Prostate gland (tissue), 2 donors: ENCODE data around the gene PPP2R5C. TPM values are rescaled to one million over a fixed set of nuclear protein-coding genes. Genes with fewer than 3 reads are reported as not detected.
"Not testable (repeated sequence)": the region's sequence is repeated elsewhere in the genome, so short reads cannot be mapped to it uniquely, and the experiment has no call there.

Experiments used
- DNase-seq: peaks from one replicate; pipeline ENCODE4 v3.0.0-alpha.2; 2019; ENCODE audit warnings: low spot score
- H3K27ac ChIP-seq, 2 donors: fragments of 200-600 bp; sonication (generic); 2 replicates each; pipeline ENCODE4 v1.5.1; 2017 to 2019
- H3K27me3 ChIP-seq: fragments of 200-600 bp; sonication (generic); replicated peaks from 2 replicates; pipeline ENCODE4 v1.5.1; 2019; ENCODE audit not compliant: insufficient read depth
- H3K36me3 ChIP-seq, 2 donors: fragments of 200-600 bp; sonication (generic); 1 replicate in 1 of 2; 2 replicates in 1 of 2; pipeline versions ENCODE4 v1.5.1 to v1.8.1; 2017 to 2019
- H3K4me1 ChIP-seq: fragments of 200-600 bp; sonication (generic); replicated peaks from 2 replicates; pipeline ENCODE4 v1.5.1; 2019
- H3K4me3 ChIP-seq, 2 donors: fragments of 200-600 bp; sonication (generic); 2 replicates each; pipeline ENCODE4 v1.5.1; 2017 to 2019
- H3K9me3 ChIP-seq: fragments of 200-600 bp; sonication (generic); 2 replicates; pipeline ENCODE4 v1.5.1; 2017
- POLR2A ChIP-seq: fragments of 450-650 bp; IDR thresholded peaks from one replicate; pipeline ENCODE4 v1.6.1; 2016; ENCODE audit warnings: antibody characterized with exemption, mild to moderate bottlenecking
- POLR2AphosphoS5 ChIP-seq: sonication (generic); formaldehyde crosslinking; IDR thresholded peaks from one replicate; pipeline ENCODE4 v1.6.1; 2017; ENCODE audit warnings: antibody characterized with exemption
- WGBS: methylation state at CpG from one replicate; pipeline ENCODE4 v1.1.5; 2018; 5-methylcytosine and 5-hydroxymethylcytosine counted together
- intact Hi-C: fragments of 100-400 bp; cut with DNase I; formaldehyde crosslinking; loops from one replicate; pipeline ENCODE4 v1.14.2; 2022
- total RNA-seq, 2 donors: library from RNA; depleted of rRNA; stranded (reverse); fragments of >200 nt; gene quantifications; one replicate each; pipeline ENCODE4 v1.1.0, GENCODE V29; 2016
- TF ChIP-seq, protein P1 (sequence below), 4 experiments: fragments of 200-600 bp in 2 of 4; fragments of 450-650 bp in 2 of 4; sonication (generic) in 2 of 4; IDR thresholded peaks; 1 replicate in 3 of 4; 2 replicates in 1 of 4; pipeline ENCODE4 v1.5.1; 2016 to 2019; ENCODE audit warnings: antibody characterized with exemption in 4 of 4, mild to moderate bottlenecking in 2 of 4, moderate library complexity in 2 of 4

PPP2R5C gene
- total RNA-seq, 2 donors from 2014 or later, result 67.8 to 96.2 TPM

DNA sequence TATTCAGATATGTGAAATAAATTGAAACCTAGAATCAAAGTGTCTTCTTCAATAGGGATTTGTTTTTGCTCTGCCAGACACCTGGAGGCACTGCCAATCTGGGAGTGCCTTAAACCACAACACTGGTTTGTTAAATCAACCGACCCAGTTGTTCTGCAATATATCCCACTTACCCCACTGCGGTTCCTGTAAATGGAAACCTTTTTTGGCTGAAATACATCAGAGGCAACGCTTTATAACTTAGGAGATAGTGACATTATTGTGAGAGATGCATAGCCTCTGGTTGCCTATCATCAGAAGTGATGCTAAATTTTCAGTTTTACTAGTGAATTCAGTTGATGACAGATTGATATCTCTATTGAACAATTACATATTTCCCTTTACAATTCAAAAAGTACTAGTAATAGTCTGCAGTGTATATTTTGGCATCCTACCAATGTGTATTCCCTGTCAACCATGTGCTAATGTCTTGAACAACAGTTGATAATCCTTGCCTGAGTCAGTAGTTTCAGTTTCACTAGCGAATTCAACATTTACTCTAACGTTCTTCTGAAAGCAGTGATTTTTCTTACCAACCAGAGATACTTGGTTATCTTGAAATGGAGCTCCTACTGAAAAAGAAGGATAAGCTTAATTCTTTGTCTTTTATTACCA lies 30.5 kb downstream of the PPP2R5C start:
- TF ChIP-seq POLR2A (no peak), POLR2AphosphoS5 (peak; percentile 68)
- TF ChIP-seq, protein P1, sequence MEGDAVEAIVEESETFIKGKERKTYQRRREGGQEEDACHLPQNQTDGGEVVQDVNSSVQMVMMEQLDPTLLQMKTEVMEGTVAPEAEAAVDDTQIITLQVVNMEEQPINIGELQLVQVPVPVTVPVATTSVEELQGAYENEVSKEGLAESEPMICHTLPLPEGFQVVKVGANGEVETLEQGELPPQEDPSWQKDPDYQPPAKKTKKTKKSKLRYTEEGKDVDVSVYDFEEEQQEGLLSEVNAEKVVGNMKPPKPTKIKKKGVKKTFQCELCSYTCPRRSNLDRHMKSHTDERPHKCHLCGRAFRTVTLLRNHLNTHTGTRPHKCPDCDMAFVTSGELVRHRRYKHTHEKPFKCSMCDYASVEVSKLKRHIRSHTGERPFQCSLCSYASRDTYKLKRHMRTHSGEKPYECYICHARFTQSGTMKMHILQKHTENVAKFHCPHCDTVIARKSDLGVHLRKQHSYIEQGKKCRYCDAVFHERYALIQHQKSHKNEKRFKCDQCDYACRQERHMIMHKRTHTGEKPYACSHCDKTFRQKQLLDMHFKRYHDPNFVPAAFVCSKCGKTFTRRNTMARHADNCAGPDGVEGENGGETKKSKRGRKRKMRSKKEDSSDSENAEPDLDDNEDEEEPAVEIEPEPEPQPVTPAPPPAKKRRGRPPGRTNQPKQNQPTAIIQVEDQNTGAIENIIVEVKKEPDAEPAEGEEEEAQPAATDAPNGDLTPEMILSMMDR (IDR thresholded peaks at IDR 0.05), result no peak
- Histone ChIP-seq H3K4me3 (peak overlapping the region in 1 of 2 donors; percentile 18), H3K27me3 (no peaks in the 10 kb centered on the region), H3K36me3 (no peaks in the 10 kb centered on the region), H3K9me3 (no peaks in the 10 kb centered on the region), H3K4me1 (no peaks in the 10 kb centered on the region), H3K27ac (peak overlapping the region; percentile 45 to 61)
- intact Hi-C loops, result no loop called here
- WGBS, result 15% methylated on average over 5 of the region's 5 CpGs
- DNase-seq, result no peak

DNA sequence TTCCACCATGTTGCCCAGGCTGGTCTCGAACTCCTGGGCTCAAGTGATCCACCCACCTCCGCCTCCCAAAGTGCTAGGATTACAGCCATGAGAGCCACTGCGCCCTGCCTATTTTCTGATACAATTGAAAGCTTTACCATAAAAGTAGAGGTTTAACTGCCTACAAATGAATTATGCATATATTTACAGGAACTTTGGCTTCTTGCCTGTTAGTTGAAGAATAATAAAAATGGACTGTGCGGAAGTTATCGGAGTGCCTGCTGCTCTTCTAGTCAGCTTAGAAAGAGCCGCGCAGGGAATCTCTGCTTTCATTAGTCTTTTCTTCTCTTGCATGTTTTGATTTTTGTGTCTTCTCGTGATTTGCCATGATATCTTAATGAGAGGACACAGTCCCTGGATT lies 34.5 kb downstream of the PPP2R5C start:
- 96% methylated on average over 8 of the region's 8 CpGs for WGBS
- H3K27ac ChIP-seq, result no peak overlapping the region
- no peaks in the 10 kb centered on the region for H3K9me3 ChIP-seq
- H3K36me3 ChIP-seq, result no peaks in the 10 kb centered on the region
- intact Hi-C loops, result no loop called here
- DNase-seq, result no peak
- TF ChIP-seq, protein P1 (IDR thresholded peaks at IDR 0.05), result no peak
- TF ChIP-seq POLR2A (no peak), POLR2AphosphoS5 (no peak)
- H3K27me3 ChIP-seq, result no peaks in the 10 kb centered on the region
- H3K4me1 ChIP-seq, result no peaks in the 10 kb centered on the region
- no peak overlapping the region for H3K4me3 ChIP-seq

DNA sequence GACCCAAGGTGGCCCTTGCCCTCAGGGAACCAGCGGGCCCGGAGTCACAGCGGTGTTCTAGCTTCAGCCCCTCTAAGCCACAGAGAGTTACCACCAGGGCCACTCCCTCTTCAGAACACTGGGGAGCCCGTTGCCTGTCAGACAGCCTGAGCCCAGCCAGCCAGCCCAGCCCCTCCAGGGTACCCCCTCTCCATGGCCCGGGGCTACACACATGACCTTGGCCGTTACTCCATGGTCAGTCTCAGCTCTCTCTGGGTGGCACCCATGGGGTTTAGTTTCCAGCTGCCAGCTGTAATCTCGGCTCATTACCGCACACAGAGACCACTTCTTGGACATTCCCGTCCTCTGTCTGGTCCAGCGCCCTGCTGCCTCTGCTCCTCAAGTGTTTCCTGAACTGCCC lies 35.0 kb downstream of the PPP2R5C start:
- Histone ChIP-seq H3K27me3 (no peaks in the 10 kb centered on the region), H3K9me3 (no peaks in the 10 kb centered on the region), H3K4me3 (no peak overlapping the region), H3K36me3 (no peaks in the 10 kb centered on the region), H3K4me1 (no peaks in the 10 kb centered on the region), H3K27ac (no peak overlapping the region)
- intact Hi-C loops, result no loop called here
- 92% methylated on average over 10 of the region's 10 CpGs for WGBS
- TF ChIP-seq, protein P1 (IDR thresholded peaks at IDR 0.05), result no peak
- no peak for TF ChIP-seq POLR2A
- no peak for TF ChIP-seq POLR2AphosphoS5
- DNase-seq, result no peak

DNA sequence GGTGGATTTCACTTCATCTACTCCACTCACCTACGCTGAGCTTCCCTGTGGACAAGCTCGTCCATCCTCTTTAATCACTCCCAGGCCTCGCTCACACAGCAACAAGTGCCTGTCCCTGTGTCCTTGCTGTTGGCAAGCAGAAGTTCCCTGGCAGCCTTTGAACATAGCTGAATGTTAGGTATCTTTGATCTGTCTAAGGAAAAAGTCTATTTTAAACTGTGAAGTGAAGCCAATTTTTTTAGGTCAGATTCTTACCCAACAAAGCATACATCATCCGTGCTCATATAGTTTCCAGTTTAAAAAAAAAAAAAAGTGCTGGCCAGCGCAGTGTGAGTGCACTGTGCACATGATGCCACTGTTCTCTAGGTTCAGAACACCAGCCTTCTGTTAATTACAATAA lies 36.3 kb downstream of the PPP2R5C start:
- intact Hi-C loops, result no loop called here
- Histone ChIP-seq H3K27ac (no peak overlapping the region), H3K36me3 (no peaks in the 10 kb centered on the region), H3K9me3 (no peaks in the 10 kb centered on the region), H3K4me1 (no peaks in the 10 kb centered on the region), H3K4me3 (no peak overlapping the region), H3K27me3 (no peaks in the 10 kb centered on the region)
- no peak for DNase-seq
- TF ChIP-seq POLR2AphosphoS5 (no peak), POLR2A (no peak)
- TF ChIP-seq, protein P1 (IDR thresholded peaks at IDR 0.05), result no peak
- WGBS, result 80% methylated on average over 5 of the region's 5 CpGs

DNA sequence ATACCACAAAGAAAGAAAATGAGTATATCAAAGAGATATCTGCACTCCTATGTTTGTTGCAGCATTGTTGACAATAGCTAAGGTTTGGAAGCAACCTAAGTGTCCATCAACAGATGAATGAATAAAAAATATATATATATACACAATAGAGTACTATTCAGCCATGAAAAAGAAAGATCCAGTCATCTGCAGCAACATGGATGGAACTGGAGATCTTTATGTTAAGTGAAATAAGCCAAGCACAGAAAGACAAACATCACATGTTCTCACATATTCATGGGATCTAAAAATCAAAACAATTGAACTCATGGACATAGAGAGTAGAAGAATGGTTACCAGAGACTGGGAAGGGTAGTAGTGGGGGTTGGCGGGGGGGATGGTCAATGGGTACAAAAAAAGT lies 42.9 kb downstream of the PPP2R5C start:
- H3K4me1 ChIP-seq, H3K27ac ChIP-seq, DNase-seq, H3K27me3 ChIP-seq, H3K36me3 ChIP-seq, H3K4me3 ChIP-seq, intact Hi-C loops, H3K9me3 ChIP-seq: not testable (repeated sequence)
- WGBS, result 96% methylated on average over 1 of the region's 1 CpG

DNA sequence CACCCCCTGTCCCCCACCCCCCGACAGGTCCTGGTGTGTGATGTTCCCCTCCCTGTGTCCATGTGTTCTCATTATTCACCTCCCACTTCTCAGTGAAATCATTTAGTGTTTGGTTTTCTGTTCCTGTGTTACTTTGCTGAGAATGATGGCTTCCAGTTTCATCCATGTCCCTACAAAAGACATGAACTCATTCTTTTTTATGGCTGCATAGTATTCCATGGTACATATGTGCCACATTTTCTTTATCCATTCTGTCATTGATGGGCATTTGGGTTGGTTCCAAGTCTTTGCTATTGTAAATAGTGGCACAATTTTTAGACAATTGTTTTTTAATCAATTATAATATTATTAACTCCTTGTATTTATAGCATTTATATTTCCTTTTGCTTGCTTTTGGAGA lies 44.7 kb downstream of the PPP2R5C start:
- H3K27me3 ChIP-seq, H3K36me3 ChIP-seq, intact Hi-C loops, H3K9me3 ChIP-seq, H3K4me1 ChIP-seq, DNase-seq, H3K27ac ChIP-seq, H3K4me3 ChIP-seq: not testable (repeated sequence)
- 100% methylated on average over 1 of the region's 1 CpG for WGBS
